Activated T-cell treated with anti-CD3 and anti-CD28 coated beads, Interleukin-2, amount 50 U/mL, for 48 hours (primary cell): ENCODE measurements around the gene ST6GAL2.

Experiments
- DNase-seq, 2 experiments: peaks; one replicate each; pipeline ENCODE4 v3.0.0-alpha.2; 2020

ST6GAL2 gene, protein sequence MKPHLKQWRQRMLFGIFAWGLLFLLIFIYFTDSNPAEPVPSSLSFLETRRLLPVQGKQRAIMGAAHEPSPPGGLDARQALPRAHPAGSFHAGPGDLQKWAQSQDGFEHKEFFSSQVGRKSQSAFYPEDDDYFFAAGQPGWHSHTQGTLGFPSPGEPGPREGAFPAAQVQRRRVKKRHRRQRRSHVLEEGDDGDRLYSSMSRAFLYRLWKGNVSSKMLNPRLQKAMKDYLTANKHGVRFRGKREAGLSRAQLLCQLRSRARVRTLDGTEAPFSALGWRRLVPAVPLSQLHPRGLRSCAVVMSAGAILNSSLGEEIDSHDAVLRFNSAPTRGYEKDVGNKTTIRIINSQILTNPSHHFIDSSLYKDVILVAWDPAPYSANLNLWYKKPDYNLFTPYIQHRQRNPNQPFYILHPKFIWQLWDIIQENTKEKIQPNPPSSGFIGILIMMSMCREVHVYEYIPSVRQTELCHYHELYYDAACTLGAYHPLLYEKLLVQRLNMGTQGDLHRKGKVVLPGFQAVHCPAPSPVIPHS

DNA sequence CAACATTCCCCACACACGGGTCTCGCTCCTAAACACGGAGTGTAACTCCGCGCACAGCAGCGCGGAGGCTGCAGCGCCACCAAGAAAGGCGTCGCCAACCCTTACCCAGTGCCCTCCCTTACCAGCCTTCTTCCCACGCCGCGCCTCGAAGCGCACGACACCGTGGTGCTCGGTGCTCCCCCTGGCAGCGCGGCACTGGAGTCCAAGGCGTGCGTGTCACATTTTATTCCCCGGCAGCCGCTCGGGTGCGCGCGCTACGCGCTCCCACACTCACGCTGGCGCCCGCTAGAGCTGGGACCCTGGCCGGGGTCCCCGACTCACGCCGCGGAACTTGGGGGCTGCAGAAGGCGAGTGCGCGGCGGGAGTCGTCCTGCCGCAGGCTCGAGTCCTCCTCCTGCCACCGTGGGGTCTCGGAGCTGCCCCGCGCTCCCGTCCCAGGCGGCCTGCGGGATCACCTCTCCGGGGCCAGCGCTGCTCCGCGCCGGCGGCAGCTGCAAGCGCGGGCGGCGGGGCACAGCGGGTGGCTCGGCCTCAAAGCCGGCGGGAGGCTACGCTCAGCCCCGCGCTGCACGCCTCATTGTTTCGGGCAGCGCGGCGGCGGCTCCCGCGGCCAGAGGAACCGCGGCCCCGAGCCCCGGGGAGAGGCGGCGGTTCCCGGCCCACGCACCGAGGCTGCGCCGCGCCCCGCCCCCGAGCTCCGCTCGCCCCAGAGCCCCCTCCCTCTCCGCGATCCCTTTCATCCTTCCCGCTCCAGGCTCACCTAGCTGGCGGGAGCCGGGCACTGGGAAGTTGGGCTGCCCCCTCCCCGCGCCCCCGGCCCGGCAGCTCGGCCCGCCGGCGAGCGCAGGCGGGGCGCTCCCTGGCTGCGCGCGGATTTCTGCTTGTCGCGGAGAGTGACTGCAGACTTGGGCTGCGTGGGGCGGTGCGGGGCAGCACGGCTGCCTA lies at the start of gene ST6GAL2:
Gene ST6GAL2, minus strand, starts transcription at position 197 of the 945 bp plus-strand sequence. CDS start 42,190 bp downstream, outside the sequence.
- peak in 1 of 2 experiments; percentile 17 for DNase-seq

DNA sequence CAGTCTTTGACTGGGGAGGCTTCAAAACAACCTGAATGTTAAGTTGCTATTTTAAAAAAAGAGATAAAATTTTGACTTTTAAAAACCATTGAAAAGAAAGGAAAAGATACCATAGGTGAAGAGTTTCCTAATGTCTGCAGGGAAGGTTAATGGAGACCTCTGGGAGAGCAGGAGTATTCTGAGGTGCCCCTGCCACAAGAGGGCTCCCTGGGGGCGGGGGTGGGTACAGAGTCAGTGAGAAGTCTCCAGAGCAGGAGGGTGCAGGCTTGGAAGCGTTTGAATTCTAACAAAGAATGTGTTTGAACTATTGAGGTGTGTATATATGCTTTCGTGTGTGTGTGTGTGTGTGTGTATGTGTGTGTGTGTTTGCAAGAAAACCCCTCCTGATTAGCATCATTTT lies 46.7 kb upstream of the ST6GAL2 start:
- DNase-seq: no peak

DNA sequence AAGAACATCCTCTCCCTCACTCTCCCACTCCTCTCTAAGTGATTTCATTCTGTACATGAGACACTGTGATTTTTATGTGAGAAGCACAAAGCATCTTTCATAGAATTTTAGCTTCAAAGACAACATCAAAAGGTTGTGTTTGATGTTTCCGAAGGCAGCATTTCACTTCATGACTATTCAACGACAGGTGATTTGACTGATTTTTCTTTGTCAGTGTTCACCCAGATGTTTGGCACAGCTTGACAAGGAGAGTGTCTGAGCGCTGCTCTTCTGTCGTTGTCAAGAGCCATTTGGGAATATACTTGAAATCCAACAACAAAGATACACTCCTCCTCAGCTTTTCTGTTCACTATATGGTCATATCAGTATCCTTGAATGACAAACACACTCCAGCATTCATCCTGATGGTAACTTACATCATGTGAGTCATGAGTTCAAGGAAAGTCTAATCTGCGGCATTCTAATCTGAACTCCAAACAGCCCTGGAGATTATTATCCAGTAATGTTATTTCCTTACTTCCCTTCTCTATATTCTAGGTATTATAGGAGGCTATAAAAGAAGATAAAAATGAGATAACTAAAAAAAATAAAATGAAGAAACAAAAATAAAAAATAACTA lies 45.9 kb upstream of the ST6GAL2 start:
- DNase-seq: no peak

DNA sequence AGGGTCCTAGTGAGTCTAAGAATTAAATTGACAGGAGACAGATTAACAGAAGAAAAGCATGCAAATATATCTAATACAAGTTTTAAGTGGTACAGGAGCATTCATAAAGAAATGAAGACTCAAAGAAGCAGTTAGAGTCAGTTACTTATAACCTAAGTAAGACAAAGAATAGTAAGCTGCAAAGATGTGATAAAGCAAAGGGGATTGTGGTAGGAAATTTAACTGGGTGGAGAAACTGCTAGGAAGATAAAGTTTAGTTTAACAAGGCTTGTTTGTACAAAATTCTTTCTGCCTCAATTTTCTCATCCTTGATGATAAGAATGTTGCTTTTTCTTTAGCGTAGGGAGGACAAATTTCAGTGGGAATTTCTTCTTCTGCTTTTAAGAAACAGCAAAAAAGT lies 35.5 kb upstream of the ST6GAL2 start:
- no peak for DNase-seq

DNA sequence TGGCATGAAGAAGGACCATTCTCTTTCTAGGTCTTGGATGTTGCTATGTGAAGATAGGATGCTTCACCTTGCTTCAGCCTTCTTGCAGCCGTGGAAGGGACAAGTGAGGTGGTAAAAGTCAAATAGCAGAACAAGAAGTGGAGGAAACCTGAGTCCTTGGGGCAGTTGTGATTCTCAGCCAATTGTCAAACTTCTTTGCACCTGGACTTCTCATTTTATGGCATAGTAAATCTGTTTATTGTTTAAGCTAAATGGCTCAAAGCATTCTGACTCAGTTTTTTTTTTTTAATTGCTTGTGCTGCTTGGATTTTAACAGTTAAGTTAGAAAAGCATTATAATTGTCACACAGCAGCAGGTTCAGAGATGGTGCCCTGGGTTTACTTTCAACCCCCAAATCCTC lies 33.0 kb upstream of the ST6GAL2 start:
- no peak for DNase-seq

DNA sequence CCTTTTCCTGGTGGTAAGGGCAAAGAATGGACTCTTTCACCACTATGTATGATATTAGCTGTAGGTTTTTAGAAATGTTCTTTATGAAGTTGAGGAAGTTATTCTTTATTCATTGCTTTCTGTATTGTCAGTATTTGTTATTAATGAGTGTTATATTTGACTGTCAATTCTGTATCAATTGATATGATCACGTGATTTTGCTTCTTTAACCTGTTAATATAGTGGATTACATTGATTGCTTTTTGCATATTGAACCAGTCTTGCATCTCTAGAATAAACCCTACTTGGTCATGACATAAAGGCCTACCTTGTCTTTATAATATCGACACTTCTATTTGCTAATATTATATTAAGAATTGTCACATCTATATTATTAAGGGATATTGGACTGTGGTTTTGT lies 18.3 kb upstream of the ST6GAL2 start:
- no peak for DNase-seq

DNA sequence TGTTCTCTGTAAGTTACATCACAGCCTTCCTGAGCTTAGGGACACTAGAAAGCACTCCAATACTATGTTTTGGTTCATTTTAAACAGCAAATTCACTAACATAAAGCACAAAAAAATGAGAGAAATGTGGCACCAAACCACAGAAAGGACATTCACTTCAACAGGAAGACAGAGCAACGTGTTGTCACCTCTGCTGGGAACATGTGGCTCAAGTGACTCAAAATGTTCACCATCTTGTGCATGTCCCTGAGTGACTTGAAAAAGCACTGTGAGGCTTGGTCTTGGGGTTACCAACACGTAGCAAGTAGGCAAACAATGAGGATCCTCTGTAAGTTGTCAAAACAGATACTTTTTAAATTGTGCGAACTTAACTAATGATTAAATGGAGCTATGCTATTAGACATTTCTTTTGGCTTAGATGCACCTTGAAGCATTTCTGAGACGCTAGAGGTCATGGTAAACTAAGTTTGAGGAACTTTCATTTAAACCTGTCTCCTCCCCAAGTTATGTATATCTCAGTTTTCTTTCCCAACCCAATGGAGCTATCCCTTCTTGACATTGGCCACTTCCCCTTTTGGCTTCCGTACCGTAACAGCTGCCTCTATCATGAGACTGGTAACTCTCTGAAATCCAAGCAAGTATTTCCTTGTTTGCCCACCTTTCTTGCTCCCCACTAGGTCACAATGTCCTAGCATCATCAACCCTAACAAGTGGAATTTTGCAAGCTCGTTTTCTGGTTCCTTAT lies 14.0 kb upstream of the ST6GAL2 start:
- no peak for DNase-seq

DNA sequence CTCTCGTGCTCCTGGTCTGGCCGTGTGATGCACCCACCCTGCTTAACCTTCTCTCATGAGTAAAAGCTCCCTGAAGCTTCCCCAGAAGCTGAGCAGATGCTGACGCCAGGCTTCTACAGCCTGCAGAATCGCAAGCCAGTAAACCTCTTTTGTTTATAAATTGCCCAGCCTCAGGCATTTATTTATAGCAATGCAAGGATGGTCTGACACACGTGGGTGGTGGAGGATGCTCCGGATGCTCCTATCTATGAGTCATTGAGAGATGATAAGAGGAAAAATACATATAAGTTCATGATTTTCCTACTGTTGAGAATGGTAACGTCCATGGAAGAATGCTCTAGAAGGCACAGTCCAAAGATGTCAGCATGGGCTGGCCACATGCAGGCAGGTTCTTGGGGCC lies 8.6 kb upstream of the ST6GAL2 start:
- no peak for DNase-seq

DNA sequence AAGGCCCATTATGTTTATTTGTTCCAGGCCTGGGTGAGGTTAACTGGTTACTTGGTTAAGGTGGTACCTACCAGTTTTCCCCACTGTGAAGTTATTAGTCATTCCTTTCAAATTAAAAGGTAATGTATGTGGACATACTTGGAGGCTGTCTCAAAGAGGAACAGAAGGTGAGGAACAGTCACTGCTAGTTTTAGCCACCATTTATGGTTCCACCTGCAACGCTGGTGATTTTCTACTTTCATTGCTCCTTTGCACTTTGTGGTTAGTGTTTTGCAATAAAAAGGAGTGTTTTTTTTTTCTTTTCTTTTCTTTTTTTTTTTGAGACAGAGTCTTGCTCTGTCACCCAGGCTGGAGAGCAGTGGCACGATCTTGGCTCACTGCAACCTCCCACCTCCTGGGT lies 6.1 kb upstream of the ST6GAL2 start:
- no peak for DNase-seq

DNA sequence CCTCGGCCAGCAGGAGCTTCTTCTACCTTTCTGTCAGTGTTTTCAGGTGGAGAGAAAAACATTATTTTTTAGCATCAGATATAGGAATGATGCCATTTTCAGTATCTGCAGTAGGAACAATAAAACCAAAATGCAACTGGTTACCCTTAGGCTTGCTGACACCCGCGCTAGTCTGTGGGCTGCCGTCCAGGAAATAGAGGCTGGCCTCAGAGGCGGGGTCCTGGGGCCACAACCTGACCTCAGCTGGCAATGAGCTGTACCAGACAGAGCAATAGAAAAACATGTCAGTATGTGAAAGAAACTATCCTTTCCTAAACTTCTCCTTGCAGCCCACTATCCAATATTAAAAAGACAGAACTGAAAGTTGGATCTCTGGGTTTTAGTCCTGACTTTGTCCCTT lies 4.6 kb upstream of the ST6GAL2 start:
- no peak for DNase-seq

DNA sequence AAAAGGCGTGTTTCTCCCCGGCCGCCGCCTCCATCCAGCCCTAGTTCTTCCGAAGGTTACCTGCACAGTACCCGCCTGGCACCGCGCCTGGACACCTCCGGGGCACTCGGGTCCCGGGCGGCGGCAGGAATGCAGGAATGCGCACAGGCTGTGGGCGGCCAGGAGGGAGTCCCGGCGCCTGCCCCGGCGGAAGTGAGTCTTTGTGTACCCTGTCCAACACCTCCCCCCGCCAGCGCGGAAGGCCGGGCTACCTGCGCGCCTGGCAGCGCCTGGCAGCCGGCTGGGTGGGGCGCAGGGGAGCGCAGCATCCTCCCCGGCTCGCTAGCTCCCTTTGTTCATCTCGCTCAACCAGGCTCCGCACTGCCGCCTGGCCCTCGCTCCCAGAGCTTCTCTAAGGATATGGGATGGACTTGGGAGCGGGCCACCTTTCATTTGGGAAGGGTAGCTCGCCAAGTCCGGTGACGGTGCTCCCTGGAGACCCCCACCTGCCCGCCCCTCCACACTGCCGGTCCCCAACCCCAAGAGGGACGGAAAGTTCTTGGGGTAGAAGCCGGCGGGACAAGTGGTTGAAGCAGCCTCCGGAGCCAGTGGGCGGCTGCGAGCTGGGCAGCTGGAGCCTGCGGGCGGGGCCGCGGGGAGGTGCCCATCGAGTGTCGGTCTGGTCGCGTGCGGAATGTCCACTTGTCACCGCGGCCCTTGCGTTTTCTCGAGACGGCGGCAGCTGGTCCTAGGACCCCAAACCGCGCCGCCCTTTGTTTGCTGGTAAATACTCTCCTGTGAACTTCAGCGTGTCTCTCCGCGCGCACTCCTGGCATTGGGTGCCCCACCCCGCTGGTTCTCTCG lies 1.2 kb upstream of the ST6GAL2 start:
- peak; percentile 15 to 17 for DNase-seq

DNA sequence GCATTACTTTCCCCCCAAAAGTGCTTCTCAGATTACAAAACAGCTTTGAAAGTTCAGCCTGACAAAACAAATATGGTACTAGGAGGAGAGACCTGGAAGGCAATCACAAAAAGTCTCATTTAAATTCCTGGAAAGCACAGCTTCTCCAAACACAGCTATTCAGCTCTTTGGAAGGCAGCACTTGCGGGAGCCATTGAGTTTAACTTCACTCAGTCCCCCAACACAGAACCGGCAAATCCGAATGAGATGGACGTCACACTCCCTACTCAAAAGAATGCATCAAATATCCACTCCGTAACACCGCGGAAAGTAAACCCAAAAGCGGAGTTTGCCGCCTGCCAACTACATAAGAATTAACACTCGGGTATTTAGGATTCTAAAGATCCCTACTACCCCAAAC lies 638 bp downstream of the ST6GAL2 start:
- no peak for DNase-seq

DNA sequence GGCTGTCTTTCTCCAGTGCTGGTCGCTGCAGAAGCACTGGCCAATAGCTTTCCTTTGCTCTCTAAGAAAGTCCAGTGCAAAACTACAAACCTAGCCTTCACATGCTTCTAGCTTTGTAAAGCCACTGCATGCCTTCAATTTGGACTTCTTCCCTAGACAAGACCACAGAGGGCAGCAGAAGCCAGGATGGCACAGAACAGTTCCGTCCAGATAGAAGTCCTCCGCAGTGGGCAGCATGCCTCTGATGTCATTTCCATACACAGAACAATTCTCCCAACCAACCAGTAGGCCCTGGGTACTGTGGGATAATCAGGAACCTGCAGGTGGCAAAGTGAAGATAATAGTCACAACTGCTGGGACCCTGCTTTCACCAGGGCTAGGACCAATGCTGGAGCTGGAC lies 3.3 kb downstream of the ST6GAL2 start:
- DNase-seq: no peak

DNA sequence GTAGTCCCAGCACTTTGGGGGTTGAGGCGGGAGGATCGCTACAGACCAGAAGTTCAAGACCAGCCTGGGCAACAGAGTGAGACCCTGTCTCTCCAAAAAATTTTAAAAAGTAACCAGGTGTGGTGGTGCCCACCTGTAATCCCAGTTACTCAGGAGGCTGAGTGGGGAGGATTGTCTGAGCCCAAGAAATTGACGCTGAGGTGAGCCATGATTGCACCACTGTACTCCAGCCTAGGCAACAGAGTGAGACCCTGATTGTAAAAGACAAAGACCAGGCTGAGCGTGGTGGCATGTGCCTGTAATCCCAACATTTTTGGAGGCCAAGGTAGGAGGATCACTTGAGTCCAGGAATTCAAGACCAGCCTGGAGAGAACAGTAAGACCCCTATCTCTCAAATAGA lies 7.8 kb downstream of the ST6GAL2 start:
- no peak for DNase-seq

DNA sequence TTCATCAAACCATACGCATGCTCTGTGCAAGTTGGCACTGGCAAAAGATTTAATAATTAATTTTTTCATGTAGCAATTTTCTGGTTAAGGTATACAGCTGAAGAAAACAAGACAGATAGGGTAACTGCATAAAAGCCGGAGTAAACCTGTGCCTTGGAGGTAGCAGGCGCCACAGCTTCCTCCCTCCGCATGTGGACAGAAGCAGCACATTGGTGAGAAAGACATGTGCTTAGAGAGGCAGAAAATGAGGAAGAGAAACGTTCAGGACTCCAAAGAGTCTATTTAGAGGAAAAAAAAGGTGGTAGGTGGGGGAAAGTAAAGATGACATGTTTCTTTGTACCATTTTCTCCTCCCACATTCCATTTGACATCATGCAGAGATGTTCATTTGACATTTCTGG lies 9.3 kb downstream of the ST6GAL2 start:
- DNase-seq: no peak

DNA sequence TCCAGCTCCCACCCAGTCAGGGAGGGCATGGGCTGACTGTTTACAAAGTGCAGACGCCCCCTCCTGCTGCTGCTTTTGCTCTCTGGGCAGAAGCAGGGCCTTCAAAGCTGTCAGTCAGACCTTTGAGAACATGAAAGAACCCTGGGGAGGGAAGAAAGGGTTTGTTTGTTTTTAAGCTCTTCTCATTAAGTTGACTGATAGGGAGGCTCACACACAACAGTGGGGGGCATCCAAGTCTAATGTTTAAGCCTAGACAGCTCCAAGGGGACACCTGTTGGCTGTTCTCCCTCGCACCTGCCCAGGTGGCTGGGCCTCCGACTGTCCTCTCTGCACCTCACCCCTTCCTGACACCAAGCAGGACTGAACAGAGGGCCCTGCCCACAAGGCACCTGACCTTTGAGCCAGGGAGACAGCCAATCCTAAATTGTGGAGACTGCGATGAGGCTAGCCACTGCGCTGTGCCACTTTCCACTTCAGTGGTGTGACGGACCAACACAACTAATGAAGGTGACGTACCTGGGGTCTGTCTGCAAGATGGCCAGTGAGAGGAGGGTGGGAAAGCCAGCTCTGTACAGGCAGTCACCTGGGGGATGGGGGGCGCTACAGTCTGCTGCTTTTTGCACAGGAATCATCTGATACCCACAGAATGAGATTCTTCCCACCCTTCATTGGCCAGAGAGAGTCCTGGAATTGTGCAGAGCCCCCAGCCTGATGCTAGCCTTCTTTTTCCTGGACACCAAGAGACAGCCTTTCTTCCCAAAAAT lies 16.3 kb downstream of the ST6GAL2 start:
- DNase-seq: no peak

DNA sequence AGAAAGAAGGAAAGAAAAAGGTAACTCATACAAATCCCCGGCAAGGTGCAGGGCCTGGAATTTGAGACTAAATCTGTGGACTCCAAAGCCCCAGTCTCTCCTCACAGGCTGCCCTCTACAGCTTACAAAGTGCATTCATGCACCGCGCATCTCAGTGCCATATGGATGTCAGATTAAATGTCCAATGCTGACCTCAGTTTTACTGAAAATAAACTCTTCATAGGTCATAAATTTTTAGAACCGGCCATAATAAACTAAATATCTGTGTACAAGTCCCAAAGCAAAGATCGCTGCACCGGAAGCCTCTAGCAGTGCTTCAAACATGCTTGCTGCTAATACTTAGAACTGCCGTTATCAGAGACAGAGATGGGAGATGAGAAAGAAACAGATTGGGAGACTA lies 17.7 kb downstream of the ST6GAL2 start:
- no peak for DNase-seq

DNA sequence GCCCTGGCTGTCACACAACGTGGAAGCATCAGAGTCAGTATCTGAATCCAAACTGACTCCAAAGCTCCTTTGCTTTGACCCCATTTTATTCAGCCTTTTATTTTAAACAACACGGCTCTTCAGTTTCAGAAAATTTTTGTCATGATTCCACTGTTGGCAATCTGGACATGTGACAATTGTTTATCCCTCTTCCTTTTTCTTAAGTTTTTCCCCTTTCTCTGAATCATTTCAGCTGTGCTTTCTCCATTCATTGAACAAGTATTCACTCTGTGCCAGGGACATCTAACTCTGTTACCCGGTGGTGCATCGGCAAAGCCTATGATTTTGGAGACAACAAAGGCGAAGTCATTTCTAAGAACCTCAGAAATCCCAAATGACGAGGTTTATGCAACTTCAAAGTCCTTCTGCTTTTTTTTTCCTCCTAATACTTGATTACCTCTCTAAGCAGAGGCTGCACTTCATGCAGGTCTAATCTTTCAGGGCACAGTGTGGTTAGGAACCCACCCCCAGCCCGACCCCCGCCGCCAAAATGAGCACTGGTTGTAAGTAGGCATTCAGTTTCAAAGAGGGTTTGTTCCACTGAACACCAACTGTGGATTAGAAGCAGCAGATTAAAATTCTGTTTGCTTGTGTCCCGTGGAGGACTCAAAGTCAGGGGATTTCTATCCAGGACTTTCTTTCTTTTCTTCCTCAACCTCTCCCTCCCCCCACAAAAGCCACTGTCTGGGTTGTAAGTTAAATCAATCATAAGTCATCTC lies 18.6 kb downstream of the ST6GAL2 start:
- no peak for DNase-seq

DNA sequence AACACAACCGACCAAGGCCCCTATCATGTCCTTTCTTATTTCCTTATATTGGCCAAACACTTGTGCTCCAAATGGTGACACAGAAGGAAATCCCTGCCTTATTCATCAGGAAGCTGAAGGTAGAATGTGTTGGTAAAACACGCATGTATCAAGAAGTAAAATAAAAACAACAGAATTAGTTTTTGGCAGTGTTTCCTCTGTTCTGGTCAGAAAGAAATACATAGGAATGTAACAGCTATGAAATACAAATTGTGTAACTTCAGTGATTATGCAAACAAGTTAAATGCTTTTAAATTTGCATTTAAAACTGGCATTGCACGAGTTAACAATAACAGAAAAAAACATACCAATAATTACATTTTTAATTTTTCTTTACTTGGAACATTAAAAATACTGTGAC lies 19.3 kb downstream of the ST6GAL2 start:
- DNase-seq: no peak

DNA sequence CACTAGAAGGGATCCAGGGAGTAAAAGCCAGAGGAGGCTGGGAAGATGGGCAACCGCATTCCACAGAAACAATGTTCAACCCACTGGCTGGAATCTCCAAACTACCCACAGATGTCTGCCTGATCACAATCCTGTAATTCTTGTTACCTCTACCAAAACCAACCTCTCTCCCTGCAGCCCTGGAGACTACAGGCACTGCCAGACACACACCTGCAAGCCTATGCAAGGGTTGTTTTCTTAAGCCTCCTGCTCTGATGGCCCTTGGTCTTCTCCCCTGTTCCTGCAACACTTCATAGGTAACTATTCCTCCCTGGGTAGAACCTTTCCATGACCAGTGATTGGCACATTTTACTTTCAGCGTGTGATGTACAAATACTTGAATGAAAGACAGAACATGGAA lies 21.9 kb downstream of the ST6GAL2 start:
- no peak for DNase-seq
